PC-9 (cell line): ENCODE results near the gene PLD2. TPM values are rescaled to one million over a fixed set of nuclear protein-coding genes. Genes with fewer than 3 reads are reported as not detected.

Experiments used
- BruUV-seq: library from RNA; stranded (reverse); fragments of 400-500 nt; replicated peaks from 2 replicates; lab custom pipeline; 2021; lab: Mats Ljungman, UMichigan
- CTCF ChIA-PET: fragments of 300-600 bp; sonication (Branson Sonifier 250); formaldehyde crosslinking; loops from one replicate; lab custom pipeline; 2022; ENCODE audit warnings: antibody characterized with exemption; lab: Charles Lee
- POLR2A ChIA-PET: fragments of 300-600 bp; sonication (Branson Sonifier 250); formaldehyde crosslinking; loops from one replicate; lab custom pipeline; 2022; ENCODE audit warnings: antibody characterized with exemption; ENCODE audit not compliant: unreplicated experiment; lab: Charles Lee
- DNase-seq, 2 experiments: peaks; one replicate each; pipeline versions ENCODE4 v3.0.0 to v3.0.0-alpha.2; 2015 to 2022; ENCODE audit warnings: mixed read lengths in 1 of 2
- H2AFZ ChIP-seq: fragments of 200-600 bp; sonication (generic); 2 replicates; pipeline ENCODE4 v1.8.1; 2017; ENCODE audit warnings: antibody characterized with exemption
- H3F3A ChIP-seq: fragments of 200-600 bp; sonication (generic); 2 replicates; pipeline ENCODE4 v1.8.1; 2017; ENCODE audit warnings: antibody characterized with exemption, mild to moderate bottlenecking, low read depth; ENCODE audit not compliant: insufficient read depth
- H3K27ac ChIP-seq: fragments of 200-600 bp; sonication (generic); 2 replicates; pipeline ENCODE4 v1.6.1; 2016; ENCODE audit warnings: mixed run types
- H3K27me3 ChIP-seq: fragments of 200-600 bp; sonication (generic); 2 replicates; pipeline ENCODE4 v1.6.1; 2016; ENCODE audit warnings: low read depth, mixed run types; ENCODE audit not compliant: insufficient read depth
- H3K36me3 ChIP-seq: fragments of 200-600 bp; sonication (generic); 2 replicates; pipeline ENCODE4 v1.6.1; 2016; ENCODE audit warnings: low read depth, mixed run types
- H3K4me1 ChIP-seq: fragments of 200-600 bp; sonication (generic); replicated peaks from 2 replicates; pipeline ENCODE4 v1.6.1; 2016; ENCODE audit warnings: mixed run types; ENCODE audit not compliant: insufficient read depth
- H3K4me2 ChIP-seq: fragments of 200-600 bp; sonication (generic); 2 replicates; pipeline ENCODE4 v1.6.1; 2017; ENCODE audit warnings: mixed run types
- H3K4me3 ChIP-seq: fragments of 200-600 bp; sonication (generic); 2 replicates; pipeline ENCODE4 v1.6.1; 2016; ENCODE audit warnings: mixed run types
- H3K79me2 ChIP-seq: fragments of 200-600 bp; sonication (generic); 2 replicates; pipeline ENCODE4 v1.6.1; 2017; ENCODE audit warnings: low read depth, mixed run types
- H3K9me2 ChIP-seq: fragments of 200-600 bp; sonication (generic); 2 replicates; pipeline ENCODE4 v1.8.1; 2017; ENCODE audit warnings: mild to moderate bottlenecking; ENCODE audit not compliant: insufficient read depth
- H3K9me3 ChIP-seq: fragments of 200-600 bp; sonication (generic); 2 replicates; pipeline ENCODE4 v1.8.1; 2016; ENCODE audit warnings: low read depth; ENCODE audit not compliant: insufficient read depth
- H4K20me1 ChIP-seq: fragments of 200-600 bp; sonication (generic); 2 replicates; pipeline ENCODE4 v1.8.1; 2017; ENCODE audit not compliant: insufficient read depth
- CTCF ChIP-seq: fragments of 200-600 bp; sonication (generic); conservative IDR thresholded peaks from 2 replicates; pipeline ENCODE4 v1.6.1; 2017; ENCODE audit warnings: mixed run types, antibody characterized with exemption, mild to moderate bottlenecking, moderate library complexity
- EZH2 ChIP-seq: fragments of 200-600 bp; sonication (generic); IDR thresholded peaks from 2 replicates; pipeline ENCODE4 v1.8.0; 2017; ENCODE audit warnings: antibody characterized with exemption, low read depth
- intact Hi-C: fragments of 100-400 bp; cut with micrococcal nuclease; formaldehyde crosslinking; loops from one replicate; pipeline ENCODE4 v1.10.0; 2022; ENCODE audit not compliant: unreplicated experiment
- total RNA-seq: library from RNA; stranded (reverse); gene quantifications from 2 replicates; pipeline ENCODE4 v1.2.3, GENCODE V29; 2021

PLD2 gene
- total RNA-seq, 1 experiment from 2014 or later, result 95.5 TPM

GRCh38 chr17:4789951-4790704 is 16.8 kb upstream of the PLD2 start:
- peaks cover 24% of the 10 kb centered on the region for H3F3A ChIP-seq
- DNase-seq, result peak; percentile 84 to 92
- no peaks in the 10 kb centered on the region for H3K9me2 ChIP-seq
- CTCF ChIA-PET, result interaction anchor here (0.5 to 2.2 kb wide), 15 partner anchors 17 to 587 kb away, joined by 3 to 18 read pairs (median 6); partner anchors contain the start of genes ARRB2, MED11, PLD2 and RNF167
- H4K20me1 ChIP-seq, result no peaks in the 10 kb centered on the region
- peak overlapping the region; percentile 96 for H2AFZ ChIP-seq
- peaks cover 20% of the 10 kb centered on the region for H3K4me1 ChIP-seq
- no peaks in the 10 kb centered on the region for H3K9me3 ChIP-seq
- H3K79me2 ChIP-seq, result peaks cover 15% of the 10 kb centered on the region; the same call in 1 of the 2 replicates
- H3K4me2 ChIP-seq, result peak overlapping the region; percentile 94
- H3K27ac ChIP-seq, result peak overlapping the region; percentile 69
- intact Hi-C loops, result loop anchor here (1.0 to 10.0 kb wide), 4 partner anchors 59 to 225 kb away; partner anchors contain the start of genes ARRB2, GGT6 and MED11
- H3K36me3 ChIP-seq, result no peaks in the 10 kb centered on the region
- peak overlapping the region; percentile 84 for H3K4me3 ChIP-seq
- POLR2A ChIA-PET, result interaction anchor here (0.6 to 1.6 kb wide), 17 partner anchors 16 to 1682 kb away, joined by 3 to 18 read pairs (median 6); partner anchors contain the start of genes ARRB2, RNF167 and SLC25A11
- no TSS peak for BruUV-seq
- no peaks in the 10 kb centered on the region for H3K27me3 ChIP-seq
- peak; percentile 70 for TF ChIP-seq CTCF
- no peak for TF ChIP-seq EZH2

- no TSS peak for BruUV-seq
- H3K4me2 ChIP-seq, result peak overlapping the region; percentile 94
- no peaks in the 10 kb centered on the region for H3K27me3 ChIP-seq
- H3K36me3 ChIP-seq, result no peaks in the 10 kb centered on the region
- CTCF ChIA-PET, result interaction anchor here (0.6 to 2.2 kb wide), 12 partner anchors 13 to 265 kb away, joined by 3 to 18 read pairs (median 8); partner anchors contain the start of genes ARRB2, PLD2, RNF167 and SLC25A11
- intact Hi-C loops, result loop anchor here (1.0 to 10.0 kb wide), 4 partner anchors 60 to 226 kb away; partner anchors contain the start of genes ARRB2, GGT6 and MED11
- H3K4me1 ChIP-seq, result peaks cover 20% of the 10 kb centered on the region
- H4K20me1 ChIP-seq, result no peaks in the 10 kb centered on the region
- H3K27ac ChIP-seq, result peak overlapping the region; percentile 69
- no peak for DNase-seq
- H2AFZ ChIP-seq, result peak overlapping the region; percentile 71; the same call in 1 of the 2 replicates
- peaks cover 15% of the 10 kb centered on the region; the same call in 1 of the 2 replicates for H3K79me2 ChIP-seq
- peaks cover 24% of the 10 kb centered on the region for H3F3A ChIP-seq
- H3K9me3 ChIP-seq, result no peaks in the 10 kb centered on the region
- peak overlapping the region; percentile 84 for H3K4me3 ChIP-seq
- POLR2A ChIA-PET, result interaction anchor here (0.6 to 1.6 kb wide), 12 partner anchors 16 to 1401 kb away, joined by 3 to 14 read pairs (median 4); partner anchors contain the start of genes ARRB2, RNF167 and SLC25A11
- no peaks in the 10 kb centered on the region for H3K9me2 ChIP-seq
- no peak for TF ChIP-seq CTCF
- TF ChIP-seq EZH2, result no peak
Measured at GRCh38 chr17:4790705-4791088, 16.3 kb upstream of the PLD2 start.

- H3K4me2 ChIP-seq, result peak overlapping the region; percentile 95
- ChIA-PET CTCF (no interaction called here), POLR2A (no interaction called here)
- no peak for DNase-seq
- peak overlapping the region; percentile 90 for H2AFZ ChIP-seq
- intact Hi-C loops, result loop anchor here (5.0 to 10.0 kb wide), 2 partner anchors 52 to 230 kb away; partner anchors contain the start of gene GGT6
- H3K4me3 ChIP-seq, result peak overlapping the region; percentile 82; the same call in 1 of the 2 replicates
- peaks cover 12% of the 10 kb centered on the region; the same call in 1 of the 2 replicates for H3K36me3 ChIP-seq
- H3K9me3 ChIP-seq, result no peaks in the 10 kb centered on the region
- no peak for TF ChIP-seq EZH2
- TF ChIP-seq CTCF, result no peak
- peaks cover 11% of the 10 kb centered on the region; the same call in 1 of the 2 replicates for H3K4me1 ChIP-seq
- no peaks in the 10 kb centered on the region for H4K20me1 ChIP-seq
- H3K27me3 ChIP-seq, result no peaks in the 10 kb centered on the region
- H3K9me2 ChIP-seq, result no peaks in the 10 kb centered on the region
- peaks cover 21% of the 10 kb centered on the region for H3F3A ChIP-seq
- H3K79me2 ChIP-seq, result peaks cover 22% of the 10 kb centered on the region
- no TSS peak for BruUV-seq
- H3K27ac ChIP-seq, result no peak overlapping the region
Measured at GRCh38 chr17:4795168-4795567, 11.8 kb upstream of the PLD2 start.
